K562 (cell line): Measurements from ENCODE around the gene RACGAP1. TPM values are rescaled to one million over a fixed set of nuclear protein-coding genes. Genes with fewer than 3 reads are reported as not detected.

Source experiments
- ARID1B ChIP-seq: fragments of 450-650 bp; IDR thresholded peaks from 2 replicates; pipeline ENCODE4 v1.6.1; 2016; ENCODE audit warnings: antibody characterized with exemption, mild to moderate bottlenecking, inconsistent platforms
- DMBX1 ChIP-seq: fragments of 250-450 bp; sonication (Bioruptor Pico); IDR thresholded peaks from 2 replicates; pipeline ENCODE4 v1.8.0; 2022; ENCODE audit warnings: inconsistent platforms, mild to moderate bottlenecking, moderate library complexity, borderline replicate concordance
- JUNB ChIP-seq: fragments of 450-650 bp; formaldehyde crosslinking; conservative IDR thresholded peaks from 2 replicates; pipeline ENCODE4 v1.4.0; 2020; ENCODE audit warnings: mild to moderate bottlenecking
- PHF8 ChIP-seq: fragments of 200-600 bp; sonication (generic); IDR thresholded peaks from 2 replicates; pipeline ENCODE4 v1.6.1; 2012; ENCODE audit warnings: mixed run types, mild to moderate bottlenecking, inconsistent platforms, low read length, moderate library complexity, borderline replicate concordance
- RAD21 ChIP-seq, 2 experiments: fragments of 250-450 bp in 1 of 2; fragments of 450-650 bp in 1 of 2; sonication (Bioruptor Pico) in 1 of 2; formaldehyde crosslinking in 1 of 2; IDR thresholded peaks in 1 of 2; conservative IDR thresholded peaks in 1 of 2; 2 replicates each; pipeline versions ENCODE4 v1.4.0 to v1.8.0; 2020 to 2022; ENCODE audit warnings: mild to moderate bottlenecking in 2 of 2, moderate library complexity in 1 of 2
- SIN3A ChIP-seq, 2 experiments: fragments of 150-350 bp in 1 of 2; IDR thresholded peaks; 2 replicates each; pipeline ENCODE4 v1.6.1; 2011 to 2016; ENCODE audit warnings: borderline replicate concordance in 2 of 2, low read depth in 2 of 2, low read length in 2 of 2, mild to moderate bottlenecking in 2 of 2, moderate library complexity in 2 of 2; ENCODE audit not compliant: control insufficient read depth in 1 of 2
- STAG1 ChIP-seq: sonication (generic); formaldehyde crosslinking; IDR thresholded peaks from 2 replicates; pipeline ENCODE4 v1.5.0; 2020; ENCODE audit warnings: missing genetic modification reagents, borderline replicate concordance
- ZNF175 ChIP-seq: fragments of 200-800 bp; sonication (Bioruptor generic); IDR thresholded peaks from 2 replicates; pipeline ENCODE4 v1.6.1; 2016; ENCODE audit warnings: low read depth, mild to moderate bottlenecking, missing genetic modification characterization, missing compliant biosample characterization
- ZNF830 ChIP-seq: fragments of 250-450 bp; sonication (Bioruptor Pico); IDR thresholded peaks from 2 replicates; pipeline ENCODE4 v1.5.0; 2021; ENCODE audit warnings: mild to moderate bottlenecking
- ZSCAN29 ChIP-seq: fragments of 450-650 bp; IDR thresholded peaks from 2 replicates; pipeline ENCODE4 v1.6.1; 2017
- polyA plus RNA-seq, 8 experiments: library from polyadenylated mRNA; depleted of rRNA in 4 of 8; stranded (reverse) in 5 of 8; unstranded in 3 of 8; fragments of >200 nt; fragmentation: Nextera tagmentation in 2 of 8; fragmentation: Illumina TruSeq in 1 of 8; extraction: Ambion mirVana in 2 of 8; extraction: Trizol in 1 of 8; gene quantifications; 2 replicates each; pipeline versions ENCODE4 v1.2.1 to v1.2.3, GENCODE V29; 2011 to 2014; ENCODE audit warnings: inconsistent platforms in 1 of 8, missing spikeins in 1 of 8
- total RNA-seq, 7 experiments: library from RNA; depleted of rRNA in 6 of 7; stranded (reverse); fragments of >200 nt in 6 of 7; fragmentation: Illumina TruSeq in 2 of 7; extraction: Trizol in 2 of 7; gene quantifications; 2 replicates each; pipeline versions ENCODE4 v1.2.1 to v1.2.3, GENCODE V29; 2011 to 2021; ENCODE audit warnings: low replicate concordance in 1 of 7
- TF ChIP-seq, protein P1 (sequence below): fragments of 250-450 bp; sonication (Bioruptor Pico); IDR thresholded peaks from 2 replicates; pipeline ENCODE4 v1.5.0; 2021
- TF ChIP-seq, protein P2 (sequence below), 3 experiments: fragments of 200-800 bp in 1 of 3; sonication (Bioruptor generic) in 1 of 3; sonication (generic) in 1 of 3; formaldehyde crosslinking in 1 of 3; IDR thresholded peaks; 2 replicates each; pipeline versions ENCODE4 v1.6.1 to v1.8.0; 2016 to 2022; ENCODE audit warnings: mild to moderate bottlenecking in 2 of 3, missing compliant biosample characterization in 2 of 3, missing genetic modification characterization in 2 of 3, missing genetic modification reagents in 1 of 3

The RACGAP1 gene
- total and polyA plus RNA-seq, 9 of the 15 experiments (the other 6 are each of a cell fraction or from before 2014, with no cell fraction given), result 56.4 to 92.9 (median 71.8) TPM

DNA sequence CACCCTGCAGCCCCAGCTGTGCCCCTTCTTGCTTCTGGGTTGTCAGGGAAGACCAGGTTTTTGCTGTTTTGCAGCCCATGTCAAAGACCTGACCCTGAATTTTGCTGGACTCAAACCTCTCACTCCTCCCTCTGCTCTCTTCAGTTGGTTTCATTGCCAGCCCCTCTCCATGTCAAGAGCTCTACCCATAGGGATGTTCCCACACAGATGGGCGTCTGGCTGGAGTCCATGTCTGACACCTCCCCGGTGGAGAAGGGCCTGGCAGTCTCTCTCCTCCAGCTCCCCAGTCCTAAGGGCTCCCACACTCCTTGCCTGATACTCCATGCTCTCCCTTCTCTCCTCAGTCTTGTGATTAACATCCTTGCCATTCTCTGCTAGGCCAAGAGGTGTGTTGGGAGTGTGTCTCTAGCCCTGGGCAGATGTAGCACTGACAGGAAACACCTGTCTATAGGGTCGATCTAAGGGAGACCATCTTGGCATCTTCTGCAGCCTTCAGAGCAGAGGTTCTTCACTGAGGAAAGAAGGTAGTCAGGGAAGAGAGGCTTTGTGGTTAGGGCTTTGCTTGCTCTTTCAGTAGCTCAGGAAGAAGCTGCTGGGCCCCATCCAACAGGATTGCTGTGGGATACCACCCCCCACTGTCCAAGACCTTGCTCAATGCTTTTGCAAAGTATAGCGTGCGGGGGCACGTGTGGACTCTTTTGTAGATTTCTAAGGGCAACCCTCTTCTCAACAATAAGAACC lies 36.8 kb upstream of the RACGAP1 start (continued):
- TF ChIP-seq JUNB (CRISPR knock-in tag) (no peak), SIN3A (IDR thresholded peaks at IDR 0.05; ENCODE audit: borderline replicate concordance in 2 of 2, control insufficient read depth in 1 of 2, low read depth in 2 of 2, low read length in 2 of 2) (no peak), RAD21 (CRISPR knock-in tag; conservative IDR thresholded peaks at IDR 0.05 in 1 of 2, IDR thresholded peaks at IDR 0.05 in 1 of 2) (no peak), ARID1B (no peak), ZNF830 (no peak), PHF8 (no peak), ZNF175 (no peak), ZSCAN29 (no peak), STAG1 (CRISPR knock-in tag) (no peak), DMBX1 (CRISPR knock-in tag) (no peak)
- TF ChIP-seq, protein P1, sequence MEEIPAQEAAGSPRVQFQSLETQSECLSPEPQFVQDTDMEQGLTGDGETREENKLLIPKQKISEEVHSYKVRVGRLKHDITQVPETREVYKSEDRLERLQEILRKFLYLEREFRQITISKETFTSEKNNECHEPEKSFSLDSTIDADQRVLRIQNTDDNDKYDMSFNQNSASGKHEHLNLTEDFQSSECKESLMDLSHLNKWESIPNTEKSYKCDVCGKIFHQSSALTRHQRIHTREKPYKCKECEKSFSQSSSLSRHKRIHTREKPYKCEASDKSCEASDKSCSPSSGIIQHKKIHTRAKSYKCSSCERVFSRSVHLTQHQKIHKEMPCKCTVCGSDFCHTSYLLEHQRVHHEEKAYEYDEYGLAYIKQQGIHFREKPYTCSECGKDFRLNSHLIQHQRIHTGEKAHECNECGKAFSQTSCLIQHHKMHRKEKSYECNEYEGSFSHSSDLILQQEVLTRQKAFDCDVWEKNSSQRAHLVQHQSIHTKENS, result no peak
- TF ChIP-seq, protein P2, sequence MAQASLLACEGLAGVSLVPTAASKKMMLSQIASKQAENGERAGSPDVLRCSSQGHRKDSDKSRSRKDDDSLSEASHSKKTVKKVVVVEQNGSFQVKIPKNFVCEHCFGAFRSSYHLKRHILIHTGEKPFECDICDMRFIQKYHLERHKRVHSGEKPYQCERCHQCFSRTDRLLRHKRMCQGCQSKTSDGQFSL (CRISPR knock-in tag; IDR thresholded peaks at IDR 0.05), result no peak
- TF ChIP-seq, protein P2 (tag; IDR thresholded peaks at IDR 0.05), result no peak
